ENCODE results near the gene EXOC6. TPM values are rescaled to one million over a fixed set of nuclear protein-coding genes. Genes with fewer than 3 reads are reported as not detected.
"Not testable (repeated sequence)": the region's sequence is repeated elsewhere in the genome, so short reads cannot be mapped to it uniquely, and the experiment has no call there.

EXOC6 gene
- total RNA-seq, 1 experiment from 2014 or later: 5.9 TPM

- Histone ChIP-seq H3K4me3 (no peak overlapping the region), H3K27me3 (no peaks in the 10 kb centered on the region), H3K9me3 (replicated peaks) (0 out of 2 replicates have a peak, but pooled peaks cover 2% of the 10 kb centered on the region), H3K4me1 (no peaks in the 10 kb centered on the region), H3K36me3 (no peaks in the 10 kb centered on the region), H3K27ac (no peak overlapping the region)
- DNase-seq: no peak
These were observed 70.3 kb downstream of the EXOC6 start for GRCh38 chr10:92918603-92919002.

GRCh38 chr10:92920866-92921265, 72.5 kb downstream of the EXOC6 start:
- Histone ChIP-seq H3K9me3 (replicated peaks) (0 out of 2 replicates have a peak, but pooled peaks cover 2% of the 10 kb centered on the region), H3K27me3 (no peaks in the 10 kb centered on the region), H3K27ac (no peak overlapping the region), H3K36me3 (no peaks in the 10 kb centered on the region), H3K4me3 (no peak overlapping the region), H3K4me1 (no peaks in the 10 kb centered on the region)
- DNase-seq: no peak

- DNase-seq: no peak
- Histone ChIP-seq H3K4me1 (no peaks in the 10 kb centered on the region), H3K4me3 (no peak overlapping the region), H3K36me3 (no peaks in the 10 kb centered on the region), H3K27me3 (no peaks in the 10 kb centered on the region), H3K9me3 (replicated peaks) (0 out of 2 replicates have a peak, but pooled peaks cover 2% of the 10 kb centered on the region), H3K27ac (no peak overlapping the region)
These were observed 75.1 kb downstream of the EXOC6 start for GRCh38 chr10:92923416-92923815.

GRCh38 chr10:92929896-92930295, 81.6 kb downstream of the EXOC6 start:
- H3K27me3 ChIP-seq: no peaks in the 10 kb centered on the region
- no peak for DNase-seq
- H3K27ac ChIP-seq: no peak overlapping the region
- H3K4me1 ChIP-seq: no peaks in the 10 kb centered on the region
- H3K36me3 ChIP-seq: no peaks in the 10 kb centered on the region
- no peaks in the 10 kb centered on the region for H3K9me3 ChIP-seq (replicated peaks)
- no peak overlapping the region for H3K4me3 ChIP-seq

- Histone ChIP-seq H3K4me1 (no peaks in the 10 kb centered on the region), H3K9me3 (replicated peaks) (no peaks in the 10 kb centered on the region), H3K4me3 (no peak overlapping the region), H3K27ac (no peak overlapping the region), H3K27me3 (no peaks in the 10 kb centered on the region), H3K36me3 (no peaks in the 10 kb centered on the region)
- no peak for DNase-seq
These were observed 83.3 kb downstream of the EXOC6 start for GRCh38 chr10:92931597-92931996.

GRCh38 chr10:92937876-92938275, 89.6 kb downstream of the EXOC6 start:
- H3K4me3 ChIP-seq: no peak overlapping the region
- no peak overlapping the region for H3K27ac ChIP-seq
- no peaks in the 10 kb centered on the region for H3K27me3 ChIP-seq
- no peak for DNase-seq
- H3K4me1 ChIP-seq: no peaks in the 10 kb centered on the region
- H3K9me3 ChIP-seq (replicated peaks): no peaks in the 10 kb centered on the region
- H3K36me3 ChIP-seq: no peaks in the 10 kb centered on the region

- no peak for DNase-seq
- Histone ChIP-seq H3K27ac (no peak overlapping the region), H3K4me3 (no peak overlapping the region), H3K4me1 (no peaks in the 10 kb centered on the region), H3K9me3 (replicated peaks) (no peaks in the 10 kb centered on the region), H3K27me3 (no peaks in the 10 kb centered on the region), H3K36me3 (no peaks in the 10 kb centered on the region)
These were observed 90.5 kb downstream of the EXOC6 start for GRCh38 chr10:92938841-92939240.

- Histone ChIP-seq H3K27me3 (no peaks in the 10 kb centered on the region), H3K4me1 (peaks cover 4% of the 10 kb centered on the region; the same call in 1 of the 2 replicates), H3K9me3 (replicated peaks) (no peaks in the 10 kb centered on the region), H3K27ac (no peak overlapping the region), H3K36me3 (no peaks in the 10 kb centered on the region), H3K4me3 (no peak overlapping the region)
- DNase-seq: no peak
These were observed 93.9 kb downstream of the EXOC6 start for GRCh38 chr10:92942226-92942625.

- peak overlapping the region; percentile 38 for H3K4me3 ChIP-seq
- no peaks in the 10 kb centered on the region for H3K36me3 ChIP-seq
- DNase-seq: peak; percentile 58 to 82
- peak overlapping the region; percentile 62 for H3K27ac ChIP-seq
- H3K4me1 ChIP-seq: peaks cover 4% of the 10 kb centered on the region; the same call in 1 of the 2 replicates
- no peaks in the 10 kb centered on the region for H3K9me3 ChIP-seq (replicated peaks)
- H3K27me3 ChIP-seq: no peaks in the 10 kb centered on the region
These were observed 98.2 kb downstream of the EXOC6 start for GRCh38 chr10:92946491-92946890.

GRCh38 chr10:92952573-92952972, 104.3 kb downstream of the EXOC6 start:
- not testable (repeated sequence) for H3K9me3 ChIP-seq (replicated peaks); H3K27ac ChIP-seq; DNase-seq; H3K27me3 ChIP-seq; H3K4me1 ChIP-seq; H3K4me3 ChIP-seq; H3K36me3 ChIP-seq

GRCh38 chr10:92957223-92958010, 109.1 kb downstream of the EXOC6 start:
- H3K9me3 ChIP-seq (replicated peaks): no peaks in the 10 kb centered on the region

GRCh38 chr10:92961638-92962037, 113.3 kb downstream of the EXOC6 start:
- H3K36me3 ChIP-seq: no peaks in the 10 kb centered on the region
- no peak for DNase-seq
- no peak overlapping the region for H3K4me3 ChIP-seq

More at GRCh38 chr10:92957223-92958010, 109.1 kb downstream of the EXOC6 start:
- no peaks in the 10 kb centered on the region for H3K27me3 ChIP-seq
- no peaks in the 10 kb centered on the region for H3K36me3 ChIP-seq
- no peaks in the 10 kb centered on the region for H3K4me1 ChIP-seq
- no peak overlapping the region for H3K27ac ChIP-seq
- no peak for DNase-seq
- no peak overlapping the region for H3K4me3 ChIP-seq

GRCh38 chr10:92965314-92965713, 117.0 kb downstream of the EXOC6 start:
- Histone ChIP-seq H3K4me1 (no peaks in the 10 kb centered on the region), H3K27ac (no peak overlapping the region), H3K27me3 (no peaks in the 10 kb centered on the region), H3K4me3 (no peak overlapping the region), H3K36me3 (no peaks in the 10 kb centered on the region), H3K9me3 (replicated peaks) (no peaks in the 10 kb centered on the region)
- peak in 1 of 2 experiments; percentile 45 for DNase-seq

More at GRCh38 chr10:92961638-92962037, 113.3 kb downstream of the EXOC6 start:
- no peaks in the 10 kb centered on the region for H3K9me3 ChIP-seq (replicated peaks)
- H3K27ac ChIP-seq: no peak overlapping the region
- H3K27me3 ChIP-seq: no peaks in the 10 kb centered on the region
- no peaks in the 10 kb centered on the region for H3K4me1 ChIP-seq

- Histone ChIP-seq H3K9me3 (replicated peaks) (no peaks in the 10 kb centered on the region), H3K4me1 (no peaks in the 10 kb centered on the region), H3K4me3 (no peak overlapping the region), H3K36me3 (no peaks in the 10 kb centered on the region), H3K27me3 (no peaks in the 10 kb centered on the region), H3K27ac (no peak overlapping the region)
- DNase-seq: no peak
These were observed 119.3 kb downstream of the EXOC6 start for GRCh38 chr10:92967641-92968040.

GRCh38 chr10:92969151-92969550, 120.8 kb downstream of the EXOC6 start:
- Histone ChIP-seq H3K27me3 (no peaks in the 10 kb centered on the region), H3K9me3 (replicated peaks) (no peaks in the 10 kb centered on the region), H3K4me3 (no peak overlapping the region), H3K4me1 (no peaks in the 10 kb centered on the region), H3K36me3 (no peaks in the 10 kb centered on the region), H3K27ac (no peak overlapping the region)
- no peak for DNase-seq

All from SJCRH30 (cell line).